MG63 (cell line): ENCODE results near the gene MT1G. TPM values are rescaled to one million over a fixed set of nuclear protein-coding genes. Genes with fewer than 3 reads are reported as not detected.

Source experiments
- DNase-seq: peaks from one replicate; pipeline ENCODE4 v3.0.0-alpha.2; 2020
- H3K27me3 ChIP-seq: fragments of 250-450 bp; sonication (Bioruptor Pico); 2 replicates; pipeline ENCODE4 v1.5.1; 2020; ENCODE audit warnings: mild to moderate bottlenecking, moderate library complexity
- H3K36me3 ChIP-seq: fragments of 250-450 bp; sonication (Bioruptor Pico); 2 replicates; pipeline ENCODE4 v1.5.1; 2020; ENCODE audit warnings: mild to moderate bottlenecking, moderate library complexity
- H3K4me3 ChIP-seq: fragments of 250-450 bp; sonication (Bioruptor Pico); 2 replicates; pipeline ENCODE4 v1.5.1; 2020; ENCODE audit warnings: mild to moderate bottlenecking, moderate library complexity
- H3K9me3 ChIP-seq: fragments of 250-450 bp; sonication (Bioruptor Pico); 2 replicates; pipeline ENCODE4 v1.5.1; 2020; ENCODE audit warnings: mild to moderate bottlenecking, moderate library complexity
- total RNA-seq: library from RNA; depleted of rRNA; stranded (reverse); fragments of >200 nt; shearing (Covaris generic); gene quantifications from 2 replicates; pipeline ENCODE4 v1.2.3, GENCODE V29; 2014; ENCODE audit warnings: low replicate concordance; rRNA removed

MT1G gene
- total RNA-seq, 1 experiment from 2014 or later = not detected

GRCh38 chr16:56617212-56618085 is 50.4 kb downstream of the MT1G start:
- no peaks in the 10 kb centered on the region for H3K27me3 ChIP-seq
- no peaks in the 10 kb centered on the region for H3K36me3 ChIP-seq
- no peaks in the 10 kb centered on the region; the same call in 1 of the 2 replicates for H3K9me3 ChIP-seq
- H3K4me3 ChIP-seq = peak overlapping the region; percentile 44
- peak; percentile 98 for DNase-seq

Other genes with a start within 250 kb of the MT1G start
- gene AMFR, start 242.5 kb downstream of the MT1G start, total RNA-seq = 296 and 395 TPM in 2 replicates
- 191 and 387 TPM in 2 replicates for gene NUDT21, start 216.7 kb downstream of the MT1G start, total RNA-seq
- 217 and 688 TPM in 2 replicates for gene OGFOD1, start 216.5 kb downstream of the MT1G start, total RNA-seq
- 99.1 and 141 TPM in 2 replicates for gene BBS2, start 148.0 kb downstream of the MT1G start, total RNA-seq
- not detected in 2 replicates for gene MT4, start 103.0 kb downstream of the MT1G start, total RNA-seq
- gene MT3, start 78.5 kb downstream of the MT1G start, total RNA-seq = not detected in 2 replicates
- 115 and 538 TPM in 2 replicates for gene MT2A, start 59.5 kb downstream of the MT1G start, total RNA-seq
- gene MT1E, start 42.3 kb downstream of the MT1G start, total RNA-seq = 49.5 and 203 TPM in 2 replicates
- gene MT1M, start 35.4 kb downstream of the MT1G start, total RNA-seq = 5.2 and 26.7 TPM in 2 replicates
- gene MT1A, start 29.4 kb downstream of the MT1G start, total RNA-seq = not detected in 2 replicates
- gene MT1B, start 16.2 kb downstream of the MT1G start, total RNA-seq = not detected in 2 replicates
- gene MT1F, start 10.1 kb downstream of the MT1G start, total RNA-seq = not detected in 2 replicates
- gene MT1H, start 1.7 kb upstream of the MT1G start, total RNA-seq = not detected in 2 replicates
- 36.3 and 166 TPM in 2 replicates for gene MT1X, start 14.4 kb upstream of the MT1G start, total RNA-seq
- gene NUP93, start 62.1 kb upstream of the MT1G start, total RNA-seq = 125 and 160 TPM in 2 replicates
- gene SLC12A3, start 197.1 kb upstream of the MT1G start, total RNA-seq = not detected in 2 replicates